ENCODE results near the gene NPAS4.

DNA sequence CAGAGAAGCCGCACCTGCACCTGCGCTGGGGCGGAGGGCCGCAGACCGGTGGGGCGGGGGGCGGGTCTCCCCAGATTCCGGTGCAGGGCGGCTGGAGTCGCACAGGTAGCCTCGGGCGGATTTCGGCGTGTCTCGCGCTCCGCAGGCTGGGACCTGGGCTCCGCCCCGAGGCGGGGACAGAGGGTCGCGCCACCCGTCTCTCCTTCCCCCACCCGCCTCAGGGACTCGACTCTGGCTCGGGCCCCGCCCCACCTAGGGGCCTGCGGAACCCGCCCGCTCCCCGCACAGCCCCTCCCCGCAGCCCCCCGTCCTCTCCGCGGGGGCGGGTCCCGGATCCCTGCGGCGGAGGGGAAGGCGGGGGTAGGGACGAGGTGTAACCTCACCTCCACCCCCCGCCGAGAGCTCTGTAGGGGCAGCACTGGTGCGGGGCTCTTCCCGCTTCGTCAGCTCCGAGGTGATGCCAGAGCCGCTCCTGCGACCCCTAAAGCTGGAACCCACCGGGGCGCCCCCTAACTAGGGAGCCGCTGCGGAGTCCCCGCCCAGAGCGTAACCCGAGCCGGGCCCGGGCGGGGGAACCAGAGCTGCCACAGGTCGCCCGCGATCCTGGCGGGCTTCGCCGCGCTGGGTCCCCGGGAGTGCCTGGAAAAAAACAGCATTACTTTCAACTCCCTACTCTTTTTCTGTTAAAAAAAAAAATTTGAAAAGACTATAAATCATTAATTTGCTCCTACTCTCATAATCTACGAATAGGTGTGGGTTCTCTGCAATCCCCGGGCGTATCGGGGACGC is 49.0 kb upstream of the NPAS4 start, which contains the start of gene SLC29A2:
- no peak for TF ChIP-seq BMI1 (IDR thresholded peaks at IDR 0.05; ENCODE audit: low read length)
- TF ChIP-seq CBX5 (IDR thresholded peaks at IDR 0.05; ENCODE audit: borderline replicate concordance, low read depth) = 0 out of 2 replicates have a peak, but pooled peaks have one; percentile 10
- peak; percentile 17; the same call in 1 of the 2 replicates for TF ChIP-seq CHD2 (IDR thresholded peaks at IDR 0.05; ENCODE audit: low read depth, low read length)
- TF ChIP-seq FOS (IDR thresholded peaks at IDR 0.05; ENCODE audit: extremely low read depth, insufficient read length) = no peak
- no peak for TF ChIP-seq FOXK2 (conservative IDR thresholded peaks at IDR 0.05 in 1 of 2, IDR thresholded peaks at IDR 0.05 in 1 of 2; ENCODE audit: low read depth in 2 of 2)
- TF ChIP-seq TARDBP (IDR thresholded peaks at IDR 0.05) = no peak
- TF ChIP-seq ZC3H4 (CRISPR knock-in tag; IDR thresholded peaks at IDR 0.05; ENCODE audit: borderline replicate concordance) = no peak
- no peak for TF ChIP-seq SNAPC5 (CRISPR knock-in tag; IDR thresholded peaks at IDR 0.05)
